HepG2 (cell line): Measurements from ENCODE around the gene TRANK1. TPM values are rescaled to one million over a fixed set of nuclear protein-coding genes. Genes with fewer than 3 reads are reported as not detected.

Experiments used
- KLF16 ChIP-seq, 2 experiments: sonication (generic) in 1 of 2; formaldehyde crosslinking in 1 of 2; IDR thresholded peaks; 2 replicates each; pipeline versions ENCODE4 v1.6.1 to v1.8.0; 2016 to 2023; ENCODE audit warnings: missing genetic modification reagents in 2 of 2, missing compliant biosample characterization in 1 of 2
- SKI ChIP-seq: fragments of 450-650 bp; IDR thresholded peaks from one replicate; pipeline ENCODE4 v1.6.1; 2018; ENCODE audit warnings: mild to moderate bottlenecking; ENCODE audit not compliant: partially characterized antibody
- ZBTB14 ChIP-seq: sonication (generic); formaldehyde crosslinking; IDR thresholded peaks from 2 replicates; pipeline ENCODE4 v1.4.0; 2020; ENCODE audit warnings: missing genetic modification reagents
- ZMYM2 ChIP-seq: sonication (generic); formaldehyde crosslinking; IDR thresholded peaks from 2 replicates; pipeline ENCODE4 v1.8.0; 2022; ENCODE audit warnings: mild to moderate bottlenecking, missing genetic modification reagents
- ZNF609 ChIP-seq: sonication (generic); formaldehyde crosslinking; IDR thresholded peaks from 2 replicates; pipeline ENCODE4 v1.4.0; 2020; ENCODE audit warnings: mild to moderate bottlenecking, missing genetic modification reagents, borderline replicate concordance
- ZNF746 ChIP-seq: sonication (generic); formaldehyde crosslinking; IDR thresholded peaks from 2 replicates; pipeline ENCODE4 v1.8.0; 2022; ENCODE audit warnings: mild to moderate bottlenecking, missing genetic modification reagents
- ZNF773 ChIP-seq: sonication (generic); formaldehyde crosslinking; IDR thresholded peaks from 2 replicates; pipeline ENCODE4 v1.4.0; 2020; ENCODE audit warnings: missing genetic modification reagents, borderline replicate concordance
- ZSCAN5A ChIP-seq: sonication (generic); formaldehyde crosslinking; IDR thresholded peaks from 2 replicates; pipeline ENCODE4 v1.8.0; 2022; ENCODE audit warnings: mild to moderate bottlenecking, missing genetic modification reagents, borderline replicate concordance
- polyA plus RNA-seq, 8 experiments: library from polyadenylated mRNA; depleted of rRNA in 3 of 8; stranded (reverse) in 7 of 8; unstranded in 1 of 8; fragments of >200 nt; fragmentation: Illumina TruSeq in 4 of 8; extraction: Trizol in 4 of 8; gene quantifications; 2 replicates each; pipeline versions ENCODE4 v1.2.1 to v1.2.3, GENCODE V29; 2011 to 2016; ENCODE audit warnings: low read depth in 4 of 8, missing spikeins in 1 of 8, mixed read lengths in 1 of 8; ENCODE audit not compliant: insufficient read depth in 1 of 8
- total RNA-seq, 5 experiments: library from RNA; depleted of rRNA; stranded (reverse); fragments of >200 nt; fragmentation: Illumina TruSeq; extraction: Trizol; gene quantifications; 2 replicates each; pipeline ENCODE4 v1.2.3, GENCODE V29; 2016; ENCODE audit warnings: low read depth in 1 of 5
- TF ChIP-seq, protein P1 (sequence below): sonication (generic); formaldehyde crosslinking; IDR thresholded peaks from 2 replicates; pipeline ENCODE4 v1.4.0; 2020; ENCODE audit warnings: missing genetic modification reagents
- TF ChIP-seq, protein P2 (sequence below): sonication (generic); formaldehyde crosslinking; IDR thresholded peaks from 2 replicates; pipeline ENCODE4 v1.5.0; 2020; ENCODE audit warnings: missing genetic modification reagents, mild to moderate bottlenecking, borderline replicate concordance
- TF ChIP-seq, protein P3 (sequence below): sonication (generic); formaldehyde crosslinking; IDR thresholded peaks from 2 replicates; pipeline ENCODE4 v1.5.0; 2020; ENCODE audit warnings: mild to moderate bottlenecking, missing genetic modification reagents

TRANK1 gene
- total and polyA plus RNA-seq, 2 of the 13 experiments (the other 11 are each of a cell fraction or from before 2014, with no cell fraction given), result 0.13 to 0.32 TPM

GRCh38 chr3:36919439-36920160, 25.3 kb downstream of the TRANK1 start (continued):
- TF ChIP-seq ZNF609 (no peak), ZNF773 (CRISPR knock-in tag) (no peak), ZNF746 (no peak), ZMYM2 (CRISPR knock-in tag) (no peak), KLF16 (CRISPR knock-in tag; IDR thresholded peaks at IDR 0.05) (0 out of 4 replicates have a peak, but pooled peaks of 1 of the 2 experiments have one; percentile 33), SKI (no peak), ZBTB14 (CRISPR knock-in tag) (no peak), ZSCAN5A (CRISPR knock-in tag) (no peak)
- TF ChIP-seq, protein P1, sequence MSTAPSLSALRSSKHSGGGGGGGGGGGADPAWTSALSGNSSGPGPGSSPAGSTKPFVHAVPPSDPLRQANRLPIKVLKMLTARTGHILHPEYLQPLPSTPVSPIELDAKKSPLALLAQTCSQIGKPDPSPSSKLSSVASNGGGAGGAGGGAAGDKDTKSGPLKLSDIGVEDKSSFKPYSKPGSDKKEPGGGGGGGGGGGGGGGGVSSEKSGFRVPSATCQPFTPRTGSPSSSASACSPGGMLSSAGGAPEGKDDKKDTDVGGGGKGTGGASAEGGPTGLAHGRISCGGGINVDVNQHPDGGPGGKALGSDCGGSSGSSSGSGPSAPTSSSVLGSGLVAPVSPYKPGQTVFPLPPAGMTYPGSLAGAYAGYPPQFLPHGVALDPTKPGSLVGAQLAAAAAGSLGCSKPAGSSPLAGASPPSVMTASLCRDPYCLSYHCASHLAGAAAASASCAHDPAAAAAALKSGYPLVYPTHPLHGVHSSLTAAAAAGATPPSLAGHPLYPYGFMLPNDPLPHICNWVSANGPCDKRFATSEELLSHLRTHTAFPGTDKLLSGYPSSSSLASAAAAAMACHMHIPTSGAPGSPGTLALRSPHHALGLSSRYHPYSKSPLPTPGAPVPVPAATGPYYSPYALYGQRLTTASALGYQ (CRISPR knock-in tag), result peak; percentile 14; the same call in 1 of the 2 replicates
- TF ChIP-seq, protein P2, sequence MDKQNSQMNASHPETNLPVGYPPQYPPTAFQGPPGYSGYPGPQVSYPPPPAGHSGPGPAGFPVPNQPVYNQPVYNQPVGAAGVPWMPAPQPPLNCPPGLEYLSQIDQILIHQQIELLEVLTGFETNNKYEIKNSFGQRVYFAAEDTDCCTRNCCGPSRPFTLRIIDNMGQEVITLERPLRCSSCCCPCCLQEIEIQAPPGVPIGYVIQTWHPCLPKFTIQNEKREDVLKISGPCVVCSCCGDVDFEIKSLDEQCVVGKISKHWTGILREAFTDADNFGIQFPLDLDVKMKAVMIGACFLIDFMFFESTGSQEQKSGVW (CRISPR knock-in tag), result no peak
- TF ChIP-seq, protein P3, sequence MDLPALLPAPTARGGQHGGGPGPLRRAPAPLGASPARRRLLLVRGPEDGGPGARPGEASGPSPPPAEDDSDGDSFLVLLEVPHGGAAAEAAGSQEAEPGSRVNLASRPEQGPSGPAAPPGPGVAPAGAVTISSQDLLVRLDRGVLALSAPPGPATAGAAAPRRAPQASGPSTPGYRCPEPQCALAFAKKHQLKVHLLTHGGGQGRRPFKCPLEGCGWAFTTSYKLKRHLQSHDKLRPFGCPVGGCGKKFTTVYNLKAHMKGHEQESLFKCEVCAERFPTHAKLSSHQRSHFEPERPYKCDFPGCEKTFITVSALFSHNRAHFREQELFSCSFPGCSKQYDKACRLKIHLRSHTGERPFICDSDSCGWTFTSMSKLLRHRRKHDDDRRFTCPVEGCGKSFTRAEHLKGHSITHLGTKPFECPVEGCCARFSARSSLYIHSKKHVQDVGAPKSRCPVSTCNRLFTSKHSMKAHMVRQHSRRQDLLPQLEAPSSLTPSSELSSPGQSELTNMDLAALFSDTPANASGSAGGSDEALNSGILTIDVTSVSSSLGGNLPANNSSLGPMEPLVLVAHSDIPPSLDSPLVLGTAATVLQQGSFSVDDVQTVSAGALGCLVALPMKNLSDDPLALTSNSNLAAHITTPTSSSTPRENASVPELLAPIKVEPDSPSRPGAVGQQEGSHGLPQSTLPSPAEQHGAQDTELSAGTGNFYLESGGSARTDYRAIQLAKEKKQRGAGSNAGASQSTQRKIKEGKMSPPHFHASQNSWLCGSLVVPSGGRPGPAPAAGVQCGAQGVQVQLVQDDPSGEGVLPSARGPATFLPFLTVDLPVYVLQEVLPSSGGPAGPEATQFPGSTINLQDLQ (CRISPR knock-in tag), result no peak
